LHCN-M2 (cell line): ENCODE measurements around the gene AP3M1. TPM values are rescaled to one million over a fixed set of nuclear protein-coding genes. Genes with fewer than 3 reads are reported as not detected.

Source experiments
- DNase-seq: peaks from one replicate; pipeline ENCODE4 v3.0.0-alpha.2; 2012; ENCODE audit warnings: low read depth
- total RNA-seq: library from RNA; depleted of rRNA; stranded (reverse); fragments of >200 nt; gene quantifications from 2 replicates; pipeline ENCODE4 v1.2.3, GENCODE V29; 2014

Gene AP3M1
- total RNA-seq, 1 experiment from 2014 or later: 31.7 TPM

GRCh38 chr10:74114041-74114448, 36.6 kb downstream of the AP3M1 start:
- no peak for DNase-seq

GRCh38 chr10:74113546-74113945, 37.1 kb downstream of the AP3M1 start:
- DNase-seq: no peak

DNA sequence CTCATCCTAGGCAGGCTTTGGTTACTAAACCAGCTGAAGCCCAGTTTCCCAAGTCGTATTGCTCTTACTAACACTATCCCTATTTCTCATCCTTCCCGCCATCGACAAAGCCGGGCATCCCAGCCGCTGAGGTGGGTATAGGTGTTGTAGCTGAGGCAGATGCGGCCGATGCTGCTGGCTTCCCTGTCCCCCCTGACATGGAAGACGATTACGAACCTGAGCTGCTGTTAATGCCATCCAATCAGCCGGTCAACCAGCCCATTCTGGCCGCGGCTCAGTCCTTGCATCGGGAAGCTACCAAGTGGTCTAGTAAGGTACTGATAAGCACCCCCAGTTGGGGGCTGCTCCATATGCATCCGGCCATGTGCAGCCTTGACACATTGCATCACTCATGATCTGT, 38.8 kb downstream of the AP3M1 start:
- no peak for DNase-seq

DNA sequence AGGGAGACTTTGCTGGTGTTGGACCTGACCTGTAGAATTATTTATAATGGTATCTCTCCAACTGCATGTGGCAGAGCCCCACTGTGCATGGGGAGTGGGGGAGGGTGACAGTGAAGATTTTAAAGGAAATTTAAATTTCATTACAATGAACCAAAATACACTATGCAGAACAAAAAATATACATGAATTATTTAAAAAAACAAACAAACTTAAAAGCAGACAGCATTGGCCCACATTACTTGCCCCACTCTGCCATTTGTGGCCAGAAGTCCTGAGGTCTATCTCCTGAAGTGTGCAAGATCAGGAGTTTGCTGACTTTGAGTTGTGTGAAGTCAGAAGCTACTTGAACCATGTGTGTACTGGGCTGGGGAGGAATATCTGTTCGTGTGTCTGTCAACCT, 40.5 kb downstream of the AP3M1 start:
- DNase-seq: no peak

GRCh38 chr10:74109452-74109851, 41.2 kb downstream of the AP3M1 start:
- DNase-seq: no peak

- DNase-seq: no peak
Observed at GRCh38 chr10:74107391-74107790, 43.2 kb downstream of the AP3M1 start.

DNA sequence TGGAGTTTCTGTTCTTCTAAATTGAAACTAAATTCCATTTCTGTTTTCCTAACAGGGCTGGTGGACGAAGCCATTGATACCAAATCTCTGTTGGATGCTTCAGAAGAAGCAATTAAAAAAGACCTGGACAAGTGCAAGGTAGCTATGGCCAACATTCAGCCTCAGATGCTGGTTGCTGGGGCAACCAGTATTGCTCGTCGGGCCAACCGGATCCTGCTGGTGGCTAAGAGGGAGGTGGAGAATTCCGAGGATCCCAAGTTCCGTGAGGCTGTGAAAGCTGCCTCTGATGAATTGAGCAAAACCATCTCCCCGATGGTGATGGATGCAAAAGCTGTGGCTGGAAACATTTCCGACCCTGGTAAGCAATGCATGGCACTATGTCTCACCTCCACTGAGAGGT, 45.6 kb downstream of the AP3M1 start:
- no peak for DNase-seq

DNA sequence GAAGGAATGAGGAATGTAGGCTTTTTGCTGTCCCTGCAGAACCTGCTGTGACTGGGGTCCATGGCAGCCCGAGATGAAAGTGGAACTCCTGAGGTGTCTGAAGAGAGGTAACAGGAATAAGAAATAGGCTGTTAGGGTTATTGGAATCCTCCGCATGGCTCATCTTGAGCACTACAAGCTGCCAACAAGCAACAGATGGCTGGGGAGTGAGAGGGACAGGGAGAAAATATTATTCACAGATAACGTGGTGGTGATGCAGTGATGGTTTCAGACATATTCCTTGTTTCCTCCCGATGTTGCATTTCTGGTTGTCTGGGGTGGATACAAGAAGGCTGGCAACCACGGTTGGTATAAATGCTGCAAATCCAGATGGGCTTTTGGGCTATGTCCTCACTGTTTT, 46.1 kb downstream of the AP3M1 start:
- no peak for DNase-seq

GRCh38 chr10:74103560-74104258, 46.9 kb downstream of the AP3M1 start:
- DNase-seq: peak; percentile 36

DNA sequence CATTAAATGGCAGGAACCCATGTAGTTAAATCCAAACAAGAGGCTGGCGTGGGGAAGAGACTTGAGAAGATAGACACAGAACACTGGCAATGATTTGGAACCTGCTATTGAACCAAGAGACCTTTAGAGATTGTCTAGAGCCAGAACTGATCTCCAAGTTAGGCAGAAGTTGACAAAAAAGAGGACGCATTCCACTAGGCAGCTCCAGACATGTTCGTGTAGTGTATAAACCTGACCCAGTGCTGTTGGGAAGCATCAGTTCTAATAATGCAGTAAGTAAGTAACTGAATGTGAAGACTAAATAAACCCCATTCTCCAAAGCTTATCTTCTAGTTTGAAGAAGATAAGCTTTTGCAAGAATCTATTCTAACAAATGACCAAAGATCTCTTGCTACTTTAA, 50.8 kb downstream of the AP3M1 start:
- DNase-seq: no peak

DNA sequence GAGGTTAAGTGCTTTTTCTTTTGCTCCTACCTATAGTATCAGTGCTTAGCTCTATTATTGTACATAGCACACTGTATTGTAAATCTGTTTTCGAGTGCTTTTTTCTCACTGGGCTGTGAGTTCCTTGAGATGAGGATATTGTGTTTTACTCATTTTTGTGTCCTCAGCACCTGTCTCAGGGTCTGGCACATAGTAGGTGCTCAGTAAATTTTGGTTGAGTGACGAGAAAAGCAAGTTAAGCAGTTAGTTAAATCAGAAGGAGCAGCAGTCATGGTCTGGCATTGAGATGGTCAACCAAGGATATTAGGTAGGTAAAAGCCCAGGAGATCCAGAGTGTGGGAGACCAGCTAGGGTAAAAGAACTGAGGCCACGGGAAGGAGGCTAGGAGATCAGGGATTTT, 51.2 kb downstream of the AP3M1 start:
- no peak for DNase-seq

- DNase-seq: no peak
Observed at GRCh38 chr10:74097776-74098175, 52.9 kb downstream of the AP3M1 start.

DNA sequence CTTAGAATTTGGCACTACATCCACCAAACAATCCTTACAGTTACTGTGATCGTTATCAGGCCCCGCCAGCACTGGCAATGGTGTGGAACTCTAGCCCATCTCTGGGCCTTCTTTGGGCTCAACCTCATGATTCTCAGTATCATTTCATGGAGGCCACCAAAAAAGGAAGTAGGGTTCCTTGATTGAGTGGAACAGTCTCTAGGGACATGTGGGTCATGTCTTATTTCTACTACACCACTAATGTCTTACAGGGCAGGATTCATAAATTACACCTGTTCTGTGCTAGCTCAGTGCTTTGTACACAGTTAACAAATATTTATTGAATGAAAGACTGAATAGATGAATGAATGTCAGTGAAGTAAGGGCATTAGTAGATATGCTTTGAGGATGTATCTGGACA, 53.9 kb downstream of the AP3M1 start:
- no peak for DNase-seq

GRCh38 chr10:74094231-74094630, 56.4 kb downstream of the AP3M1 start:
- no peak for DNase-seq

- no peak for DNase-seq
Observed at GRCh38 chr10:74093530-74094164, 57.0 kb downstream of the AP3M1 start.

GRCh38 chr10:74092372-74092771, 58.3 kb downstream of the AP3M1 start:
- no peak for DNase-seq

- no peak for DNase-seq
Observed at GRCh38 chr10:74088722-74089121, 61.9 kb downstream of the AP3M1 start.

DNA sequence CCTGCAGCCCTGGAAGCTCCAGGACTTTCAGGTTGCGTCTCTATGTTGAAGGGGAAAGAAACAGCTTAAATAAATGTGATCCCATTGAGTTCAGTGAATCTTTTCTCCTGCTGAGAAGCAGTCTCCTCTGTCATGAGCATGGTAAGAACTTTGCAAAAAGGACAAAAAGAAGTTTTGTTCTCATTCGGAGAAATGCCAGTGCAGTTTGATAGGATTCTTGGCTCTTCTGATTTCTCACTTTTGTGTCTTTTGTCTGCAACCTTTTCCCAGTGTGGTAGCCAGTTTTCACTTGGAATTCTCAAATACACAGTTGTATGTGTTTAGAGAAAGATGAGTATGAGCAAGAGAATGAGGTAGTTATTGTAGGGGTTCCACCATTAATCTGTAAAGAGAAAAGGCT, 64.3 kb downstream of the AP3M1 start:
- DNase-seq: no peak

- no peak for DNase-seq
Observed at GRCh38 chr10:74084955-74085354, 65.7 kb downstream of the AP3M1 start.

- DNase-seq: no peak
Observed at GRCh38 chr10:74083304-74083703, 67.3 kb downstream of the AP3M1 start.

DNA sequence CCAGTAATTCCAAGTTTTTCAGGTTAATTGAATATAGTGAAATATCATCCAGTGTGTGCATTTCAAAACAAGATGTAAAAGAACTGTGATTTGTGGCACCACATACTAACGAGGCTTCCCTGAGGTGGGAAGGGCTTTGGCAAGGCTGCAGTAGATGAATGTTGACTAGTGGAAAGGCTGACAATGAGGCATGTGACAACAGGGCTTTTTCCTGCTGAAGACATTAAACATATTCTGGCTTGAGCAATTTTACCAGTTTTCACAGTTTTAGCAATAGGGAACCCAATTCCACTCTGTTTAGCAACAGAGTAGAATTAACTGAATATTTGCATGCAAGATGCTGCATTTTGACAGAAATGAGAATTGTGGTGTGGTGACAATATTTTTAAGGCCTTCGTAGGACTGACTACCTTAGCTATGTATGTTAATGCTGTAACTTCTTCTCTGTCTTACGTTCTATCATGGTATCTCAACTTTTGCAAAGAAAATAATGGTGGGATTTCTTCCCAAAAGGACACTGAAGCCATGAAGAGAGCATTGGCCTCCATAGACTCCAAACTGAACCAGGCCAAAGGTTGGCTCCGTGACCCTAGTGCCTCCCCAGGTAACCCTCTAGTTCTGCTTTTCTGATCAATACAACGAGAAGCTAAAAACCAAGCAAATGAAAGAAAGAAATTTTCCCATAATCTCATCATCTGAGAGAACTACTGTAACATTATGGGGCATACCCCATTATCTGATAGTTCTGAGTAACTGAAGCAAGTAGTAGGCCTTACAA, 68.5 kb downstream of the AP3M1 start:
- DNase-seq: no peak

GRCh38 chr10:74081192-74081803, 69.3 kb downstream of the AP3M1 start:
- DNase-seq: peak; percentile 72
